H9 (cell line): ENCODE results near the gene PPP2R2B. TPM values are rescaled to one million over a fixed set of nuclear protein-coding genes. Genes with fewer than 3 reads are reported as not detected.

ENCODE experiments used
- DNase-seq: peaks from one replicate; pipeline ENCODE4 v3.0.0-alpha.2; 2017
- H2AFZ ChIP-seq: one replicate; pipeline ENCODE4 v1.6.1; 2013; ENCODE audit warnings: mild to moderate bottlenecking, low read length, control low read depth, moderate library complexity
- H2AK5ac ChIP-seq: 2 replicates; pipeline ENCODE4 v1.6.1; 2013; ENCODE audit warnings: low read length, control low read depth, mixed read lengths; ENCODE audit not compliant: insufficient read length
- H2BK120ac ChIP-seq: one replicate; pipeline ENCODE4 v1.6.1; 2013; ENCODE audit warnings: low read depth, mild to moderate bottlenecking, low read length, control low read depth, inconsistent platforms; ENCODE audit not compliant: poor library complexity, severe bottlenecking
- H2BK12ac ChIP-seq: 2 replicates; pipeline ENCODE4 v1.6.1; 2013; ENCODE audit warnings: low read length, control low read depth, mixed read lengths, low read depth; ENCODE audit not compliant: insufficient read length
- H2BK15ac ChIP-seq: 2 replicates; pipeline ENCODE4 v1.6.1; 2013; ENCODE audit warnings: low read depth, low read length, control low read depth
- H2BK20ac ChIP-seq: one replicate; pipeline ENCODE4 v1.6.1; 2013; ENCODE audit warnings: low read depth, mild to moderate bottlenecking, low read length, control low read depth, inconsistent platforms; ENCODE audit not compliant: poor library complexity, severe bottlenecking
- H2BK5ac ChIP-seq: 2 replicates; pipeline ENCODE4 v1.6.1; 2013; ENCODE audit warnings: low read length, control low read depth, mixed read lengths; ENCODE audit not compliant: insufficient read length
- H3K14ac ChIP-seq: 2 replicates; pipeline ENCODE4 v1.6.1; 2013; ENCODE audit warnings: low read length, control low read depth; ENCODE audit not compliant: insufficient read depth
- H3K18ac ChIP-seq: 2 replicates; pipeline ENCODE4 v1.6.1; 2013; ENCODE audit warnings: low read depth, mild to moderate bottlenecking, mixed read lengths, low read length, control low read depth; ENCODE audit not compliant: insufficient read length
- H3K23ac ChIP-seq: 2 replicates; pipeline ENCODE4 v1.6.1; 2013; ENCODE audit warnings: low read length, control low read depth, mixed read lengths, low read depth; ENCODE audit not compliant: insufficient read length
- H3K23me2 ChIP-seq: 2 replicates; pipeline ENCODE4 v1.6.1; 2013; ENCODE audit warnings: low read depth, mild to moderate bottlenecking, mixed read lengths, low read length, control low read depth; ENCODE audit not compliant: insufficient read length, poor library complexity, severe bottlenecking
- H3K27ac ChIP-seq: 2 replicates; pipeline ENCODE4 v1.5.1; 2013; ENCODE audit warnings: low read length, control low read depth, mixed read lengths, low read depth; ENCODE audit not compliant: insufficient read length
- H3K27me3 ChIP-seq: 2 replicates; pipeline ENCODE4 v1.6.1; 2013; ENCODE audit warnings: low read length, control low read depth, inconsistent platforms; ENCODE audit not compliant: insufficient read depth
- H3K4ac ChIP-seq: 2 replicates; pipeline ENCODE4 v1.6.1; 2013; ENCODE audit warnings: low read depth, mild to moderate bottlenecking, control low read depth, inconsistent platforms, low read length, moderate library complexity
- H3K4me1 ChIP-seq: 2 replicates; pipeline ENCODE4 v1.6.1; 2013; ENCODE audit warnings: low read length, control low read depth, inconsistent platforms; ENCODE audit not compliant: insufficient read depth
- H3K4me2 ChIP-seq: 2 replicates; pipeline ENCODE4 v1.6.1; 2013; ENCODE audit warnings: low read length, control low read depth, mixed read lengths; ENCODE audit not compliant: insufficient read length, insufficient read depth
- H3K56ac ChIP-seq: 2 replicates; pipeline ENCODE4 v1.6.1; 2013; ENCODE audit warnings: low read depth, mild to moderate bottlenecking, mixed read lengths, low read length, control low read depth; ENCODE audit not compliant: insufficient read length
- H3K79me1 ChIP-seq: 2 replicates; pipeline ENCODE4 v1.6.1; 2013; ENCODE audit warnings: low read depth, mild to moderate bottlenecking, moderate library complexity, low read length, control low read depth, inconsistent platforms; ENCODE audit not compliant: insufficient read depth, poor library complexity, severe bottlenecking
- H3K79me2 ChIP-seq: 2 replicates; pipeline ENCODE4 v1.6.1; 2013; ENCODE audit warnings: low read length, control low read depth, inconsistent platforms; ENCODE audit not compliant: insufficient read depth
- H3K9ac ChIP-seq: 2 replicates; pipeline ENCODE4 v1.6.1; 2013; ENCODE audit warnings: low read length, control low read depth, mixed read lengths; ENCODE audit not compliant: insufficient read length; ENCODE audit errors: extremely low read depth
- H3K9me3 ChIP-seq: one replicate; pipeline ENCODE4 v1.6.1; 2013; ENCODE audit warnings: low read depth, low read length, inconsistent platforms; ENCODE audit not compliant: control insufficient read depth
- H3T11ph ChIP-seq: one replicate; pipeline ENCODE4 v1.6.1; 2013; ENCODE audit warnings: mild to moderate bottlenecking, low read length, control low read depth, inconsistent platforms
- H4K20me1 ChIP-seq: one replicate; pipeline ENCODE4 v1.6.1; 2013; ENCODE audit not compliant: control insufficient read depth, insufficient read length, insufficient read depth
- H4K5ac ChIP-seq: 2 replicates; pipeline ENCODE4 v1.6.1; 2013; ENCODE audit warnings: low read depth, mild to moderate bottlenecking, mixed read lengths, low read length, control low read depth; ENCODE audit not compliant: insufficient read length
- H4K8ac ChIP-seq: replicated peaks from 2 replicates; pipeline ENCODE4 v1.6.1; 2013; ENCODE audit warnings: low read length, control low read depth, mixed read lengths, low read depth; ENCODE audit not compliant: insufficient read length
- H4K91ac ChIP-seq: 2 replicates; pipeline ENCODE4 v1.6.1; 2013; ENCODE audit warnings: low read depth, mild to moderate bottlenecking, moderate library complexity, mixed read lengths, low read length, control low read depth; ENCODE audit not compliant: insufficient read length
- H3K27ac Mint-ChIP-seq, 3 experiments: 2 replicates in 2 of 3; 3 replicates in 1 of 3; pipeline ENCODE4 v1.8.0; 2020 to 2021; ENCODE audit warnings: mixed read lengths in 3 of 3, mild to moderate bottlenecking in 1 of 3, moderate library complexity in 1 of 3
- H3K27me3 Mint-ChIP-seq: 2 replicates; pipeline ENCODE4 v1.8.0; 2021; ENCODE audit warnings: low read depth, mild to moderate bottlenecking, moderate library complexity, mixed read lengths
- H3K36me3 Mint-ChIP-seq, 3 experiments: 2 replicates in 2 of 3; 3 replicates in 1 of 3; pipeline ENCODE4 v1.8.0; 2020 to 2021; ENCODE audit warnings: low read depth in 3 of 3, mixed read lengths in 3 of 3; ENCODE audit not compliant: insufficient read depth in 1 of 3
- H3K4me1 Mint-ChIP-seq, 2 experiments: 2 replicates each; pipeline ENCODE4 v1.8.0; 2020; ENCODE audit warnings: mixed read lengths in 2 of 2
- H3K4me3 Mint-ChIP-seq, 2 experiments: 2 replicates in 1 of 2; 3 replicates in 1 of 2; pipeline ENCODE4 v1.8.0; 2020 to 2021; ENCODE audit warnings: mild to moderate bottlenecking in 2 of 2, mixed read lengths in 2 of 2, moderate library complexity in 1 of 2
- H3K9me3 Mint-ChIP-seq, 2 experiments: 2 replicates in 1 of 2; 3 replicates in 1 of 2; pipeline ENCODE4 v1.8.0; 2020; ENCODE audit warnings: mild to moderate bottlenecking in 2 of 2, mixed read lengths in 2 of 2, moderate library complexity in 1 of 2
- total RNA-seq: library from RNA; stranded (reverse); gene quantifications from 2 replicates; pipeline ENCODE4 v1.2.1, GENCODE V29; 2021
- TF ChIP-seq, protein P1 (sequence below): fragments of 200-600 bp; sonication (generic); conservative IDR thresholded peaks from 3 replicates; pipeline ENCODE4 v1.8.0; 2021; ENCODE audit warnings: antibody characterized with exemption, mild to moderate bottlenecking

Gene PPP2R2B
- total RNA-seq, 1 experiment from 2014 or later, result 14.3 TPM

DNA sequence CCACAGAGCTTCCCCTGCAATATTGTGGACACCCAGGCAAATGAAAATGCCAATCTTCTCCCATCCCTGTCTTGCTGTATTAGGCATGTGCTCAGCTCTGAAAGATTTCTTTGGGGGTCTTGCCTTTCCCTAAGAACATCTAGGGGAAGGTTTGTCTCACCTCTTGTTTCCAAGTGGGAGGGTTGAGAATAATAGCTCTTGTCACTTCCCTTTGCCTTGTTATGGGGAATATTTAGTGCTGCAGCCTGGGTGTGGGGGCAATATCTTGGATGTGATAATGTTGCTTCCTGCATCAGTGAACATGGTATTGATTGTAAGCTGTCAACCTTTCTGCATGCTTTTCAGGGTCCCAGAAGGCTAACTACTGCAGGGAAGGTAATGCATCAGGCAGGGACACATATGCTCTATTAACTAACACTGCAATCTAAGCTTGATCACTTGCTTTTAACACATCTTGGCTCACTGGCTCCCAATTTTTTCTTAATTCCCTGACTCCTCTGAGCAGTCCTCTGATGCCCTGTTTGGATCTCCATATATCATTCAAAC lies 296.4 kb downstream of the PPP2R2B start:
- Mint-ChIP-seq H3K4me1 (no peaks in the 10 kb centered on the region), H3K27ac (no peak overlapping the region), H3K9me3 (peaks cover 0 to under 1% of the 10 kb centered on the region in 2 experiments; a peak in 2 of 5 replicates), H3K27me3 (peaks cover 2% of the 10 kb centered on the region), H3K36me3 (no peaks in the 10 kb centered on the region), H3K4me3 (no peak overlapping the region)
- H3K23me2 ChIP-seq, result no peaks in the 10 kb centered on the region
- H4K20me1 ChIP-seq, result no peaks in the 10 kb centered on the region
- H3K9ac ChIP-seq, result no peak overlapping the region
- H3K4me1 ChIP-seq, result no peaks in the 10 kb centered on the region
- no peak for DNase-seq
- H4K5ac ChIP-seq, result no peak overlapping the region
- no peaks in the 10 kb centered on the region for H3K27me3 ChIP-seq
- no peak overlapping the region for H3K56ac ChIP-seq
- no peak overlapping the region for H3K18ac ChIP-seq
- H4K91ac ChIP-seq, result no peak overlapping the region
- H3K23ac ChIP-seq, result no peak overlapping the region
- no peak overlapping the region for H2BK5ac ChIP-seq
- H3K79me1 ChIP-seq, result no peaks in the 10 kb centered on the region
- no peak overlapping the region for H3K27ac ChIP-seq
- H2AK5ac ChIP-seq, result no peak overlapping the region
- TF ChIP-seq, protein P1, sequence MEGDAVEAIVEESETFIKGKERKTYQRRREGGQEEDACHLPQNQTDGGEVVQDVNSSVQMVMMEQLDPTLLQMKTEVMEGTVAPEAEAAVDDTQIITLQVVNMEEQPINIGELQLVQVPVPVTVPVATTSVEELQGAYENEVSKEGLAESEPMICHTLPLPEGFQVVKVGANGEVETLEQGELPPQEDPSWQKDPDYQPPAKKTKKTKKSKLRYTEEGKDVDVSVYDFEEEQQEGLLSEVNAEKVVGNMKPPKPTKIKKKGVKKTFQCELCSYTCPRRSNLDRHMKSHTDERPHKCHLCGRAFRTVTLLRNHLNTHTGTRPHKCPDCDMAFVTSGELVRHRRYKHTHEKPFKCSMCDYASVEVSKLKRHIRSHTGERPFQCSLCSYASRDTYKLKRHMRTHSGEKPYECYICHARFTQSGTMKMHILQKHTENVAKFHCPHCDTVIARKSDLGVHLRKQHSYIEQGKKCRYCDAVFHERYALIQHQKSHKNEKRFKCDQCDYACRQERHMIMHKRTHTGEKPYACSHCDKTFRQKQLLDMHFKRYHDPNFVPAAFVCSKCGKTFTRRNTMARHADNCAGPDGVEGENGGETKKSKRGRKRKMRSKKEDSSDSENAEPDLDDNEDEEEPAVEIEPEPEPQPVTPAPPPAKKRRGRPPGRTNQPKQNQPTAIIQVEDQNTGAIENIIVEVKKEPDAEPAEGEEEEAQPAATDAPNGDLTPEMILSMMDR, result no peak
- H3K79me2 ChIP-seq, result no peaks in the 10 kb centered on the region
- no peak overlapping the region for H3K14ac ChIP-seq
- H2BK120ac ChIP-seq, result no peak overlapping the region
- H3T11ph ChIP-seq, result no peak overlapping the region
- H2AFZ ChIP-seq, result no peak overlapping the region
- no peak overlapping the region for H2BK20ac ChIP-seq
- H3K4ac ChIP-seq, result no peak overlapping the region
- H2BK12ac ChIP-seq, result no peak overlapping the region
- H3K9me3 ChIP-seq, result no peaks in the 10 kb centered on the region
- no peak overlapping the region for H4K8ac ChIP-seq
- H3K4me2 ChIP-seq, result no peak overlapping the region
- H2BK15ac ChIP-seq, result no peak overlapping the region
